Chondrocyte (in vitro differentiated cells): Measurements from ENCODE around the gene SEC14L5. TPM values are rescaled to one million over a fixed set of nuclear protein-coding genes. Genes with fewer than 3 reads are reported as not detected.

Experiments used
- DNase-seq: peaks from one replicate; pipeline ENCODE4 v3.0.0; 2021; ENCODE audit warnings: mixed read lengths, low spot score
- H3K27ac Mint-ChIP-seq: one replicate; pipeline ENCODE4 v1.8.0; 2021; ENCODE audit warnings: mild to moderate bottlenecking, moderate library complexity, mixed read lengths; ENCODE audit not compliant: unreplicated experiment
- H3K27me3 Mint-ChIP-seq: 2 replicates; pipeline ENCODE4 v1.8.0; 2021; ENCODE audit warnings: low read depth, mixed read lengths
- H3K36me3 Mint-ChIP-seq: 2 replicates; pipeline ENCODE4 v1.8.0; 2021; ENCODE audit warnings: low read depth, mixed read lengths
- H3K4me1 Mint-ChIP-seq: 2 replicates; pipeline ENCODE4 v1.8.0; 2021; ENCODE audit warnings: low read depth, mild to moderate bottlenecking, mixed read lengths
- H3K4me3 Mint-ChIP-seq: one replicate; pipeline ENCODE4 v1.8.0; 2021; ENCODE audit warnings: mild to moderate bottlenecking, moderate library complexity, mixed read lengths; ENCODE audit not compliant: unreplicated experiment
- H3K9me3 Mint-ChIP-seq: 2 replicates; pipeline ENCODE4 v1.8.0; 2021; ENCODE audit warnings: low read depth, mixed read lengths
- long read RNA-seq: library from polyadenylated mRNA; stranded (forward); transcript quantifications from one replicate; pipeline ENCODE4 v2.0.0, GENCODE V29; 2021
- total RNA-seq: library from RNA; stranded (reverse); gene quantifications from 3 replicates; pipeline ENCODE4 v1.2.1, GENCODE V29; 2021
- TF ChIP-seq, protein P1 (sequence below): fragments of 200-600 bp; sonication (generic); IDR thresholded peaks from 2 replicates; pipeline ENCODE4 v1.5.0; 2021; ENCODE audit warnings: antibody characterized with exemption, mild to moderate bottlenecking, moderate library complexity

The SEC14L5 gene
- total RNA-seq: not detected in 3 replicates
- long read RNA-seq: 0 reads

DNA sequence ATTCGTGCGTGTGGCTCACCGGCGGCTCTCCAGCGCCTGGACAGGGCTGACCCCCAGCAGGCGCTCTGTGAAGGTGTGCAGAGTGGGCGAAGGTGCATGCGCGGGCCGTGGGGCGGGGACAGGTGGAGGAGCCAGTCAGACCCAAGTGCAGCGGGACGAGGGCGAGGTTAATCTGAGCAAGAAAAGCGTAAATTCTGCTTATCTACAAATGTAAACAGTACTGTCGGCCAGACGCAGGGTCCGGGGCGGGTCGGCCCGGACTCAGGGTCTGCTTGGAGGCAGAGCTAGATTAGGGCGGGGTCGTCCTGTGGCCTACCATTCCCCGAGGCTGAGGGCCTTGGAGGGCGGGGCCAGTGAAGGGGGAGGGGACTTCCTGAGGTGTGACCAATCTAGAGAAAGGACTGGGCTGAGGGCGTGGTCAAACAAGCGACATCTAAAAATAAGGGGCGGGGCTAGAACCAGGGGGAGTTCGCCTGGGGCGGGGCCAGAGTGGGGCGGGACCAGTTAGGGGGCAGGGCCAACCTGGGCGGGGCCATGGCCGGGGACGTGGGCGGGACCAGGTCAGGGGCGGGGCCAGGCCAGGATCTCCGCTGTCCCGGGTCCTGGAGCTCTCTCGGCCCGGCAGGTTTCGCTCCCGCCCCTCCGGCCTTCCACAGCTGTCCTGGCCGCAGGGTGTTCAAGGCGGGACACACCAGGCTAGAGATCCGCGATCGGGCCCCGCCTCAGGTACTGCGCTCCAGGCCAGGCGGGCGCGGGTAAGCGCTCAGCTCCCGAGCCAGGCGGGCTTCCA is at the start of gene SEC14L5:
Gene SEC14L5 (plus strand): TSS at position 611 of the 790 bp plus-strand sequence. CDS start 994 bp downstream, outside the sequence.
- Mint-ChIP-seq H3K4me1 (peaks cover 17% of the 10 kb centered on the region), H3K9me3 (no peaks in the 10 kb centered on the region), H3K36me3 (no peaks in the 10 kb centered on the region), H3K4me3 (peak within 1 kb of the TSS; percentile 78), H3K27ac (peak within 1 kb of the TSS; percentile 83), H3K27me3 (peaks cover 14% of the 10 kb centered on the region)
- TF ChIP-seq, protein P1, sequence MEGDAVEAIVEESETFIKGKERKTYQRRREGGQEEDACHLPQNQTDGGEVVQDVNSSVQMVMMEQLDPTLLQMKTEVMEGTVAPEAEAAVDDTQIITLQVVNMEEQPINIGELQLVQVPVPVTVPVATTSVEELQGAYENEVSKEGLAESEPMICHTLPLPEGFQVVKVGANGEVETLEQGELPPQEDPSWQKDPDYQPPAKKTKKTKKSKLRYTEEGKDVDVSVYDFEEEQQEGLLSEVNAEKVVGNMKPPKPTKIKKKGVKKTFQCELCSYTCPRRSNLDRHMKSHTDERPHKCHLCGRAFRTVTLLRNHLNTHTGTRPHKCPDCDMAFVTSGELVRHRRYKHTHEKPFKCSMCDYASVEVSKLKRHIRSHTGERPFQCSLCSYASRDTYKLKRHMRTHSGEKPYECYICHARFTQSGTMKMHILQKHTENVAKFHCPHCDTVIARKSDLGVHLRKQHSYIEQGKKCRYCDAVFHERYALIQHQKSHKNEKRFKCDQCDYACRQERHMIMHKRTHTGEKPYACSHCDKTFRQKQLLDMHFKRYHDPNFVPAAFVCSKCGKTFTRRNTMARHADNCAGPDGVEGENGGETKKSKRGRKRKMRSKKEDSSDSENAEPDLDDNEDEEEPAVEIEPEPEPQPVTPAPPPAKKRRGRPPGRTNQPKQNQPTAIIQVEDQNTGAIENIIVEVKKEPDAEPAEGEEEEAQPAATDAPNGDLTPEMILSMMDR: no peak
- peak; percentile 96 for DNase-seq

DNA sequence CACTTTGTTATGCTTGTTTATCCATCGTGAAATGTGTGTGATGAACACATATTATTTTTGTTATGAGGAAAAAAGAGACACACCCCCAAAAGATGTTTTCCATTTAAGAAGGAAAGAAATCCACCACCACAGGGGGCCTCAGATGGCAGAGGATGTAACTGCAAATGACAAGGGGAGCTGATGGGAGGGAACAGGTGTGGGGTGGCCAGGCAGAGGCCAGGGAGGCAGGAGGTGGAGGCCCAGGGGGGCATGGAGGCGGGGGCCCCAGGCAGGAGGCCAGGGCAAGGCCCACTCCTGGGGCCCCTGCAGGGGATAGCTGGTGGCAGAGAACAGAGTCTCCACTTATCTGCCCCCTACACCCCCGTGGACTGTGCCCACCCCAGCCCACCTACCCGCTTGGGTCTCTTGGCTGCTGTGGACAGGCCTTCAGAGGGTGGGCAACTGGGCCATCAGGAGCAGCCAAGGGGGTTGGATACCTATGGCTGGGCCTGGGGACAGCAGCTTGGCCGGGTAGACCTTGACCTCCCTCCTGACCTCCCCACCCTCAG is 49.2 kb upstream of the SEC14L5 start:
- peaks cover 14% of the 10 kb centered on the region for H3K27me3 Mint-ChIP-seq
- H3K27ac Mint-ChIP-seq: no peak overlapping the region
- no peaks in the 10 kb centered on the region for H3K36me3 Mint-ChIP-seq
- no peak overlapping the region for H3K4me3 Mint-ChIP-seq
- TF ChIP-seq, protein P1: no peak
- H3K4me1 Mint-ChIP-seq: peaks cover 7% of the 10 kb centered on the region
- H3K9me3 Mint-ChIP-seq: no peaks in the 10 kb centered on the region
- no peak for DNase-seq

DNA sequence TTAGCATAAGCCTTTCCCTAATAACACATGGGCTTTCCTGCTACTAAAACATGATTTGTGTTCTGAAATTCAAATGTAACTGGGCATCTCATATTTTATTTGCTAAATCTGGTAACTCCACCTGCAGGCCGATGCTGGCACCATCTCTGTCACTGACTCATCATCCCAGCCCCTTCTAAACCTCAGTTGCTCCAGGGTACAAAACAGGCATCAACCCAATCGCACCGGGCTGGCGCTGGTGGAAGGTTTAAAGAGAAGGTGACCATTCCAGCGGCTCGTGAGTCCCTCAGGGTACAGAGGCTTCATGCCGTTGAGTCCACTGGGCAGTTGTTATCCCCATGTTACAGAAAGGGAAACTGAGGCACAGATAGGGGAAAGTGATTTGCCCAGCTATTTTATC is 48.3 kb upstream of the SEC14L5 start:
- TF ChIP-seq, protein P1: peak; percentile 23
- Mint-ChIP-seq H3K4me1 (peaks cover 7% of the 10 kb centered on the region), H3K27me3 (peaks cover 5% of the 10 kb centered on the region), H3K27ac (no peak overlapping the region), H3K4me3 (no peak overlapping the region), H3K36me3 (no peaks in the 10 kb centered on the region), H3K9me3 (no peaks in the 10 kb centered on the region)
- no peak for DNase-seq

DNA sequence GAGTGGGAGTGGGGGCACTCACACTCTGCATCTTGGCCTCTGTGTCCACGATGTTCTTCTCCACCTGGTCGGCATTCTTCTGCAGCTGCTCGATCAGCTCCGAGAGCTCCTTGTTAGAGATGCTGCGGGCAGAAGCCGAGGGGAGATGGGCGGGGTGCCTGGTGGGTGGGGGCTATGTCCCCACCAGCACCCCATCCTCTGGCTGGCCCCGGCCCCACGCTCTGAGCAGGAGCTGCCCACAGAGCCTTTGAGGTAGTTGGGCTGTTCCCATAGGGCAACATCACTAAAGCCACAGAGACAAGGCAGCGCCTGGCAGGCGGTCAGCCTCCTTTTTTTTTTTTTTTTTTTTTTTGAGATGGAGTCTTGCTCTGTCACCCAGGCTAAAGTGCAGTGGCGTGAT is 47.3 kb upstream of the SEC14L5 start:
- TF ChIP-seq, protein P1: no peak
- Mint-ChIP-seq H3K36me3 (no peaks in the 10 kb centered on the region), H3K9me3 (no peaks in the 10 kb centered on the region), H3K4me3 (no peak overlapping the region), H3K4me1 (peaks cover 14% of the 10 kb centered on the region), H3K27me3 (no peaks in the 10 kb centered on the region), H3K27ac (no peak overlapping the region)
- DNase-seq: no peak

DNA sequence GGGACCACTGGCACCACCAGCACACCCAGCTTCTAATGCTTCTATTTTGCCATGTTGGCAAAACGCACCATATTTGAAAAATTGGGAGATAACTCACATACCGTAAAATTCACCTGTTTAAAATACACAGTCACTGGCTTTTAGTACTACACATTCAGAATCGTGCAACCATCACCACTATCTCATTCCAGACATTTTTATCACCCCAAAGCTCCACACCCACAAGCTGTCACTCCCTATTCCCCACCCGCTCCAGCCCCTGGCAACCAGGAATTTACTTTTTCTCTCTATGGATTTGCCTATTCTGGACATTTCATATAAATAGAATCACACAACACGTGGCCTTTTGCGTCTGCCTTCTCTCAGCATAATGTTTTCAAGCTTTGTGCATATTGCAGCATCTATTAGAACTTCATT is 46.2 kb upstream of the SEC14L5 start:
- Mint-ChIP-seq H3K36me3 (no peaks in the 10 kb centered on the region), H3K4me1 (peaks cover 18% of the 10 kb centered on the region), H3K9me3 (no peaks in the 10 kb centered on the region), H3K27me3 (no peaks in the 10 kb centered on the region), H3K27ac (no peak overlapping the region), H3K4me3 (no peak overlapping the region)
- DNase-seq: no peak
- TF ChIP-seq, protein P1: no peak
